Measurements from ENCODE around the gene PGLYRP2.

GRCh38 chr19:15506074-15506571 lies 26.8 kb upstream of the PGLYRP2 start:
- TF ChIP-seq CTCF (IDR thresholded peaks at IDR 0.05) (no peak), POLR2A (IDR thresholded peaks at IDR 0.05) (no peak)

Measured in lower leg skin (tissue), 3 donors.